ENCODE results near the gene PFDN5. TPM values are rescaled to one million over a fixed set of nuclear protein-coding genes. Genes with fewer than 3 reads are reported as not detected.

The PFDN5 gene
- total RNA-seq, 1 experiment from 2014 or later = 288 TPM

GRCh38 chr12:53320352-53321195 is 25.2 kb downstream of the PFDN5 start:
- no peak for TF ChIP-seq CTCF (conservative IDR thresholded peaks at IDR 0.05; ENCODE audit: low read depth, low read length)
- no peak for TF ChIP-seq EZH2 (IDR thresholded peaks at IDR 0.05; ENCODE audit: borderline replicate concordance, low read depth, low read length, poor library complexity, severe bottlenecking)
- CTCF ChIA-PET = interaction anchor here (0.6 to 2.2 kb wide), 22 partner anchors 11 to 805 kb away, joined by 3 to 24 read pairs (median 6); partner anchors contain the start of genes MYG1, PFDN5, PRR13 and SPRYD3

DNA sequence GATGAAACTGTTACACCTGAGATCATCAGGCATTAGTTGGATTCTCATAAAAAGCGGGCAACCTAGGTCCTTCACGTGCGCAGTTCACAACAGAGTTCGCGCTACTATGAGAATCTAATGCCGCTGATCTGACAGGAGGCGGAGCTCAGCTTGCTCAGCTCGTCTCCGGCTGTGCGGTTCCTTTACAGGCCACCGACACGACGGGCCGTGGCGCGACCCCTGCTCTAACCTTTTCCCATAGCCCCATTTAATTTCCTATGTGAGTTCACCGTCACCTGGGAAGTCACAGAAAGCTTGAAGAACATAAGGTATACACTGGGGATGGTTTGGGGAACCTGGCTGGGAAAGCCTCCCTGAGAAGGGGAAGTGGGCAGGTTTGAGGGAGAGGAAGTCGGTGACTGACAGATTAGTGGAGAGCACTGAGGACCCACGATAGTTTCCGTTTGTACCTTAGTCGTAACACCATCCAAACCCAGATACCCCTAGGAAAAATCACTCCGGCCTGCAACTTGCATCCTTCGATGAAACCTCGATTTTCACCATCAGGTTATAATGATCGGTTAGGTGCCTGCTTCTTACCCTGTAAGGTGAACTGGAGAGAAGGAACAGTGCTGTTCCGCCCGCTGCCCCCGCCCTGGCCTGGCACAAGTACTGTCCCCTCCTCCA is 28.9 kb downstream of the PFDN5 start:
- BruUV-seq (replicated peaks) = no TSS peak
- TF ChIP-seq EZH2 (IDR thresholded peaks at IDR 0.05; ENCODE audit: borderline replicate concordance, low read depth, low read length, poor library complexity, severe bottlenecking) (no peak), CTCF (conservative IDR thresholded peaks at IDR 0.05; ENCODE audit: low read depth, low read length) (no peak)
- ChIA-PET POLR2A (ENCODE audit: low non-redundant PET) (no interaction called here), CTCF (interaction anchor here (1.0 to 1.2 kb wide), 3 partner anchors 97 to 184 kb away, joined by 4 to 10 read pairs (median 5); no protein-coding TSS in a partner anchor)
- peaks cover 4% of the 10 kb centered on the region for H3K36me3 ChIP-seq (ENCODE audit: insufficient read depth, low read length, poor library complexity, severe bottlenecking)
- peak overlapping the region; percentile 95 for H3K27ac ChIP-seq (ENCODE audit: low read depth, low read length, poor library complexity, severe bottlenecking)
- no peaks in the 10 kb centered on the region for H3K9me3 ChIP-seq (ENCODE audit: low read depth, low read length, poor library complexity, severe bottlenecking)
- intact Hi-C loops (cut with micrococcal nuclease; ENCODE audit: unreplicated experiment) = loop anchor here (1.0 to 2.0 kb wide), 3 partner anchors 97 to 184 kb away; partner anchors contain the start of gene TARBP2
- H3K27me3 ChIP-seq (replicated peaks; ENCODE audit: insufficient read depth, low read depth, low read length, poor library complexity) = no peaks in the 10 kb centered on the region
- peaks cover 18% of the 10 kb centered on the region for H3K4me1 ChIP-seq (ENCODE audit: insufficient read depth, low read length, poor library complexity, severe bottlenecking)
- DNase-seq (ENCODE audit: low spot score) = peak; percentile 22
- peak overlapping the region; percentile 71 for H3K4me3 ChIP-seq (ENCODE audit: low read depth, low read length, poor library complexity, severe bottlenecking)

More at GRCh38 chr12:53320352-53321195, 25.2 kb downstream of the PFDN5 start:
- H3K36me3 ChIP-seq (ENCODE audit: insufficient read depth, low read length, poor library complexity, severe bottlenecking) = peaks cover 26% of the 10 kb centered on the region
- H3K4me3 ChIP-seq (ENCODE audit: low read depth, low read length, poor library complexity, severe bottlenecking) = peak overlapping the region; percentile 71
- intact Hi-C loops (cut with micrococcal nuclease; ENCODE audit: unreplicated experiment) = no loop called here
- BruUV-seq (replicated peaks) = TSS peak; percentile 79
- H3K27ac ChIP-seq (ENCODE audit: low read depth, low read length, poor library complexity, severe bottlenecking) = peak overlapping the region; percentile 91
- POLR2A ChIA-PET (ENCODE audit: low non-redundant PET) = interaction anchor here (0.6 to 1.5 kb wide), 3 partner anchors 86 to 180 kb away, joined by 3 to 8 read pairs (median 5); partner anchors contain the start of gene TARBP2
- no peaks in the 10 kb centered on the region for H3K27me3 ChIP-seq (replicated peaks; ENCODE audit: insufficient read depth, low read depth, low read length, poor library complexity)
- H3K4me1 ChIP-seq (ENCODE audit: insufficient read depth, low read length, poor library complexity, severe bottlenecking) = peaks cover 13% of the 10 kb centered on the region
- DNase-seq (ENCODE audit: low spot score) = no peak
- H3K9me3 ChIP-seq (ENCODE audit: low read depth, low read length, poor library complexity, severe bottlenecking) = no peaks in the 10 kb centered on the region

GRCh38 chr12:53324779-53325510 is 29.6 kb downstream of the PFDN5 start:
- peak overlapping the region; percentile 95 for H3K27ac ChIP-seq (ENCODE audit: low read depth, low read length, poor library complexity, severe bottlenecking)
- TF ChIP-seq CTCF (conservative IDR thresholded peaks at IDR 0.05; ENCODE audit: low read depth, low read length) (peak; percentile 83), EZH2 (IDR thresholded peaks at IDR 0.05; ENCODE audit: borderline replicate concordance, low read depth, low read length, poor library complexity, severe bottlenecking) (no peak)
- BruUV-seq (replicated peaks) = TSS peak; percentile 55
- peak overlapping the region; percentile 71 for H3K4me3 ChIP-seq (ENCODE audit: low read depth, low read length, poor library complexity, severe bottlenecking)
- no peaks in the 10 kb centered on the region for H3K9me3 ChIP-seq (ENCODE audit: low read depth, low read length, poor library complexity, severe bottlenecking)
- peaks cover 18% of the 10 kb centered on the region for H3K4me1 ChIP-seq (ENCODE audit: insufficient read depth, low read length, poor library complexity, severe bottlenecking)
- H3K27me3 ChIP-seq (replicated peaks; ENCODE audit: insufficient read depth, low read depth, low read length, poor library complexity) = no peaks in the 10 kb centered on the region
- H3K36me3 ChIP-seq (ENCODE audit: insufficient read depth, low read length, poor library complexity, severe bottlenecking) = no peaks in the 10 kb centered on the region
- intact Hi-C loops (cut with micrococcal nuclease; ENCODE audit: unreplicated experiment) = loop anchor here (1.0 to 2.0 kb wide), 3 partner anchors 96 to 183 kb away; partner anchors contain the start of gene TARBP2
- POLR2A ChIA-PET (ENCODE audit: low non-redundant PET) = no interaction called here
- DNase-seq (ENCODE audit: low spot score) = peak; percentile 94
- CTCF ChIA-PET = interaction anchor here (0.5 to 1.2 kb wide), 3 partner anchors 51 to 184 kb away, joined by 3 to 10 read pairs (median 4); no protein-coding TSS in a partner anchor
